Keratinocyte (primary cell): ENCODE measurements around the gene GLCE.

Experiments
- EZH2 ChIP-seq: IDR thresholded peaks from one replicate; pipeline ENCODE4 v1.6.1; 2012; ENCODE audit warnings: inconsistent platforms, mild to moderate bottlenecking, low read length, moderate library complexity
- TF ChIP-seq, protein P1 (sequence below), 3 experiments: IDR thresholded peaks in 1 of 3; conservative IDR thresholded peaks in 1 of 3; optimal IDR thresholded peaks in 1 of 3; 2 replicates in 2 of 3; 3 replicates in 1 of 3; pipeline versions ENCODE3 to v1.5.1; 2011; ENCODE audit warnings: low read length in 3 of 3, mild to moderate bottlenecking in 3 of 3, moderate library complexity in 2 of 3, control low read depth in 1 of 3, inconsistent platforms in 1 of 3; ENCODE audit not compliant: insufficient read depth in 2 of 3; ENCODE audit errors: extremely low read depth in 1 of 3

DNA sequence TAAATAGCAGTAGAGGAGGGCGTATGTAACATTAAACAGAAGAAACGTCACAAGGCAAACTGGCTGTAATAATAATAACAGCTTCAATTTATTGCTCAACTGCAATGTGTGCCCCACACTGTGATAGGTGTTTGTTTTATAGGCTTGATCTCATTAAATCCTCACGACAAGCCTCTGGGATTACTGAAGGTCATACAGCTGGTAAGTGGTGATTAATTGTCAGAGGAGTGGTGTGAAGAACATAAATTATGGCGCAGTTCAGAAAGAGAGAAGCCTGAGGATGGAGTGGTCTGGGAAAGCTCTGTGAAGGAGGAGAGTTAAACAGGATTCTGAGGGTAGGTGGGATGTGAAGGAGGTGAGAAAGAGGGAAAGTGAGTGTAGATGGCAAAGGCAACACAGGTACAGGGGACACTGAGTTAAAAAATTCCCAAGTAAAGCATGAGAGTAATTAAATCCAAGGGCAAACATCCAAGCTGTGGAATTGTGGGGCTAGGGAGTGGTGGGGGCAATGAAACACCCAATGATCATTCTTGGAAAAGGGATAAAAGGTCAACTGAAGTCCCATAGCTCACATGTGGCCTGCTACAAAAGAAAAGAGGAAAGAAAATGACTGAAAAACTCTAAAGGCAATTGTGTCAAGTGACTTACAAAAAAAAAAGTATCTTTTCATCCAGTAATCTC lies 16.5 kb upstream of the GLCE start:
- TF ChIP-seq, protein P1, sequence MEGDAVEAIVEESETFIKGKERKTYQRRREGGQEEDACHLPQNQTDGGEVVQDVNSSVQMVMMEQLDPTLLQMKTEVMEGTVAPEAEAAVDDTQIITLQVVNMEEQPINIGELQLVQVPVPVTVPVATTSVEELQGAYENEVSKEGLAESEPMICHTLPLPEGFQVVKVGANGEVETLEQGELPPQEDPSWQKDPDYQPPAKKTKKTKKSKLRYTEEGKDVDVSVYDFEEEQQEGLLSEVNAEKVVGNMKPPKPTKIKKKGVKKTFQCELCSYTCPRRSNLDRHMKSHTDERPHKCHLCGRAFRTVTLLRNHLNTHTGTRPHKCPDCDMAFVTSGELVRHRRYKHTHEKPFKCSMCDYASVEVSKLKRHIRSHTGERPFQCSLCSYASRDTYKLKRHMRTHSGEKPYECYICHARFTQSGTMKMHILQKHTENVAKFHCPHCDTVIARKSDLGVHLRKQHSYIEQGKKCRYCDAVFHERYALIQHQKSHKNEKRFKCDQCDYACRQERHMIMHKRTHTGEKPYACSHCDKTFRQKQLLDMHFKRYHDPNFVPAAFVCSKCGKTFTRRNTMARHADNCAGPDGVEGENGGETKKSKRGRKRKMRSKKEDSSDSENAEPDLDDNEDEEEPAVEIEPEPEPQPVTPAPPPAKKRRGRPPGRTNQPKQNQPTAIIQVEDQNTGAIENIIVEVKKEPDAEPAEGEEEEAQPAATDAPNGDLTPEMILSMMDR (optimal IDR thresholded peaks at IDR 0.05 in 1 of 3, IDR thresholded peaks at IDR 0.05 in 1 of 3, conservative IDR thresholded peaks at IDR 0.05 in 1 of 3; ENCODE audit: extremely low read depth in 1 of 3, insufficient read depth in 2 of 3, low read length in 3 of 3), result no peak
- TF ChIP-seq EZH2, result no peak
